Astrocyte of the spinal cord (primary cell): ENCODE data around the gene SPAG8.

Experiments
- DNase-seq: peaks from one replicate; pipeline ENCODE4 v3.0.0; 2011; ENCODE audit warnings: low read depth, low spot score
- H3K4me3 ChIP-seq: 2 replicates; pipeline ENCODE4 v1.5.1; 2011; ENCODE audit warnings: low read depth, mild to moderate bottlenecking, low read length, moderate library complexity
- CTCF ChIP-seq: IDR thresholded peaks from 2 replicates; pipeline ENCODE4 v1.5.1; 2012; ENCODE audit warnings: low read depth, mild to moderate bottlenecking, low read length, inconsistent platforms
- in situ Hi-C: cut with HindIII; loops from 2 replicates; pipeline ENCODE4 v1.10.0; 2017; ENCODE audit warnings: low sequenced_read_pairs

Gene SPAG8

GRCh38 chr9:35839926-35840325 is 27.9 kb upstream of the SPAG8 start:
- in situ Hi-C loops = no loop called here
- no peak overlapping the region for H3K4me3 ChIP-seq
- TF ChIP-seq CTCF = no peak
- DNase-seq = no peak

DNA sequence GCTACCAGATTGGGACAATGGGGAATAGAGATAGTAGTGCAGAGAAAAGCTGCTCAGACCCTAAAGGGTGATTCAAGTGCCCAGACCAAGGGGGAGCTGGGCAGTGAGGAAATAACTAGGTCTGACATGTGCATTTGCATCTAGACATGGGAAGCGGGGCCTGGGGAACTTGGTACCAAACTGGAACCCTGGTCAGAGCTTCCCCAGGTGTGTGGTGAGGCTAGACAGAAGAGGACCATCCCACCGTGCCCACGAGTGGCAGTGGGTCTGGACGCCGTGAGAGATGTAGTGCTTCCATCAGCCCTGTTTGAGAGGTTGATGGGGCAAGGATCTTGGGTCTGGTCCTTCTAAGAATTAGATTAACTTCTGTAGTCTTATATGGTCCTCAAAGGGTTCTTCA is 24.5 kb upstream of the SPAG8 start:
- in situ Hi-C loops = no loop called here
- TF ChIP-seq CTCF = no peak
- no peak for DNase-seq
- no peak overlapping the region for H3K4me3 ChIP-seq

GRCh38 chr9:35835766-35836165 is 23.7 kb upstream of the SPAG8 start:
- no peak for TF ChIP-seq CTCF
- DNase-seq = no peak
- in situ Hi-C loops = no loop called here
- no peak overlapping the region for H3K4me3 ChIP-seq

DNA sequence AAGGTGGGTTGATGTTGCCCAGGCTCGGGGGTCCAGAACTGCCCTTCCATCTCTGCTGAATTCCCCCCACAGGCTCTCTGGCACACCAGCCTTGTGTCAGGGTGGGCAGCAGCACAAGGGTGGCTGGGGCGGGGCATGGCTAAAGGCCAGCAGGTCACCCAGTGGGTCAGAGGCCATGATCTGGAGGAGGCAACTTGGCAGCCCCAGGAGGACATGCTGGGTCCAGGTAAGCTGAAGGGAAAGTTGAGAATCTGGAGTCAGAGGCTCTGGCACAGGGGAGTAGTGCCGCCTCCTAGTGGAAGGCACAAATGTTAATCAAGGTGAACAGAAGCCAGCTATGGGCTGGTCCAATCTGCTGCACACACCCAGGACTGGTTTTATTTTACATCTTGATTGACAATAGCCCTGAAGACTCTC is 23.2 kb upstream of the SPAG8 start:
- no peak for DNase-seq
- H3K4me3 ChIP-seq = no peak overlapping the region
- TF ChIP-seq CTCF = peak; percentile 43
- in situ Hi-C loops = no loop called here

- in situ Hi-C loops = no loop called here
- H3K4me3 ChIP-seq = no peak overlapping the region
- TF ChIP-seq CTCF = no peak
- no peak for DNase-seq
Measured at GRCh38 chr9:35834260-35835215, 22.5 kb upstream of the SPAG8 start.

DNA sequence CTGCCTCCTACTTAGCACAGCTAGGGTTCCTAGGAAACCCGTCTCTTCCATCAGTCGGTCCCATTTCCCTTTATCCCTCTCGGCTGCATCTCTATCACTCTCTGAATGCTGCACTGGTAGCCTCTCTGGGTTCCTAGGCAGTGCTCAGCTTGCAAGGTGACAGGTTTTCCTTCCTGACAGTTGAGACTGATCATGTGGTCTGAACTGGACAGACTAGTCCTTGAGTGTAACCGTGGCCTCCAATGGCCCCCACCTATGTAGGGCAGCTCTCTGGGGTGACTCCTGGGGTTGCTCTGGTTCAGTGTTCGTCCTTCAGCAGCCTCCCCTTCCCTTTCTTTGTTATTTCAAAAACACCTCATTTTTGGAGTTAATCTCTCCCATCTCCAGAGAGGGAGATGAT is 20.8 kb upstream of the SPAG8 start:
- no peak overlapping the region for H3K4me3 ChIP-seq
- DNase-seq = no peak
- in situ Hi-C loops = no loop called here
- TF ChIP-seq CTCF = no peak
